Measurements from ENCODE around the gene PCYT1A.
"Not testable (repeated sequence)": the region's sequence is repeated elsewhere in the genome, so short reads cannot be mapped to it uniquely, and the experiment has no call there.

Gene PCYT1A

GRCh38 chr3:196214783-196215441 is 72.6 kb downstream of the PCYT1A start:
- DNase-seq (ENCODE audit: low read depth in 2 of 2): no peak

- no peak for DNase-seq (ENCODE audit: low read depth in 2 of 2)
Measured at GRCh38 chr3:196210673-196211556, 76.6 kb downstream of the PCYT1A start, which contains the start of gene ZDHHC19. Gene ZDHHC19, minus strand, starts transcription at chr3:196211400. Its CDS starts 85 bp downstream, at chr3:196211315.

- DNase-seq (ENCODE audit: low read depth in 2 of 2): not testable (repeated sequence)
Measured at GRCh38 chr3:196209944-196210672, 77.4 kb downstream of the PCYT1A start.

- DNase-seq (ENCODE audit: low read depth in 2 of 2): no peak
Measured at GRCh38 chr3:196208942-196209695, 78.4 kb downstream of the PCYT1A start.

- peak; percentile 27 to 50 for DNase-seq (ENCODE audit: low read depth in 2 of 2)
Measured at GRCh38 chr3:196207833-196208607, 79.5 kb downstream of the PCYT1A start.

- no peak for DNase-seq (ENCODE audit: low read depth in 2 of 2)
Measured at GRCh38 chr3:196207159-196207832, 80.2 kb downstream of the PCYT1A start.

GRCh38 chr3:196205442-196206205 is 81.9 kb downstream of the PCYT1A start:
- DNase-seq (ENCODE audit: low read depth in 2 of 2): not testable (repeated sequence)

- DNase-seq (ENCODE audit: low read depth in 2 of 2): no peak
Measured at GRCh38 chr3:196203846-196204245, 83.7 kb downstream of the PCYT1A start.

GRCh38 chr3:196202516-196202970 is 85.0 kb downstream of the PCYT1A start:
- no peak for DNase-seq (ENCODE audit: low read depth in 2 of 2)

GRCh38 chr3:196198771-196199753 is 88.5 kb downstream of the PCYT1A start:
- DNase-seq (ENCODE audit: low read depth in 2 of 2): no peak

- DNase-seq (ENCODE audit: low read depth in 2 of 2): no peak
Measured at GRCh38 chr3:196198081-196198675, 89.3 kb downstream of the PCYT1A start.

GRCh38 chr3:196197524-196197923 is 90.0 kb downstream of the PCYT1A start:
- DNase-seq (ENCODE audit: low read depth in 2 of 2): no peak

- no peak for DNase-seq (ENCODE audit: low read depth in 2 of 2)
Measured at GRCh38 chr3:196195664-196196265, 91.8 kb downstream of the PCYT1A start.

- DNase-seq (ENCODE audit: low read depth in 2 of 2): no peak
Measured at GRCh38 chr3:196194542-196194915, 93.0 kb downstream of the PCYT1A start.

GRCh38 chr3:196193736-196194541 is 93.6 kb downstream of the PCYT1A start:
- no peak for DNase-seq (ENCODE audit: low read depth in 2 of 2)

- DNase-seq (ENCODE audit: low read depth in 2 of 2): no peak
Measured at GRCh38 chr3:196193133-196193735, 94.3 kb downstream of the PCYT1A start.

All from stimulated activated CD8-positive, alpha-beta memory T cell treated with anti-CD3 and anti-CD28 coated beads, Interleukin-7, amount 100 ng/mL, for 4 hours (primary cell).